WTC11 (cell line): ENCODE results near the gene PLIN3.
"Not testable (repeated sequence)": the region's sequence is repeated elsewhere in the genome, so short reads cannot be mapped to it uniquely, and the experiment has no call there.

Source experiments
- CTCF ChIP-seq: fragments of 200-600 bp; IDR thresholded peaks from 2 replicates; pipeline ENCODE4 v1.8.0; 2022; ENCODE audit warnings: antibody characterized with exemption
- E2F4 ChIP-seq: sonication (generic); formaldehyde crosslinking; IDR thresholded peaks from 2 replicates; pipeline ENCODE4 v1.8.1; 2022; ENCODE audit warnings: low read depth, mild to moderate bottlenecking, moderate library complexity, missing genetic modification reagents, borderline replicate concordance
- GRHL2 ChIP-seq: fragments of 250-450 bp; sonication (Bioruptor Pico); IDR thresholded peaks from 2 replicates; pipeline ENCODE4 v1.8.0; 2022; ENCODE audit warnings: mild to moderate bottlenecking, moderate library complexity; ENCODE audit not compliant: insufficient replicate concordance, severe bottlenecking

DNA sequence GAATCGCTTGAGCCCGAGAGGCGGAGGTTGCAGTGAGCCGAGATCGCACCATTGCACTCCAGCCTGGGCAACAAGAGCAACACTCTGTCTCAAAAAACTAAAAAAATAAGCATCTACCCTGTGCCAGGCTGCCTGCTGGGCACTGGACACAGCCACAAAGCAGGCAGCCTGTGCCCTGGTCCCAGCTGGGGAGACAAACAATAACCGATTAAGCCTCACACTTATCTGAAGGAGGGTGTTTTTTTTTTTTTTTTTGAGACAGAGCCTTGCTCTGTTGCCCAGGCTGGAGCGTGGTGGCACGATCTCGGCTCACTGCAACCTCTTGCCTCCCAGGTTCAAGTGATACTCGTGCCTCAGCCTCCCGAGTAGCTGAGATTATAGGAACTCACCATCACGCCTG is 11.0 kb downstream of the PLIN3 start:
- TF ChIP-seq E2F4, CTCF, GRHL2: not testable (repeated sequence)
